PC-3 (cell line): ENCODE results near the gene PLCE1.

Experiments used
- EZH2 ChIP-seq: fragments of 300-600 bp; sonication (generic); IDR thresholded peaks from one replicate; pipeline ENCODE4 v1.6.1; 2017; ENCODE audit warnings: antibody characterized with exemption, mild to moderate bottlenecking, low read length; ENCODE audit not compliant: unreplicated experiment
- EZH2phosphoT487 ChIP-seq: fragments of 300-600 bp; sonication (generic); IDR thresholded peaks from 2 replicates; pipeline ENCODE4 v1.6.1; 2018; ENCODE audit warnings: mild to moderate bottlenecking, antibody characterized with exemption, low read length, borderline replicate concordance
- TF ChIP-seq, protein P1 (sequence below): fragments of 300-600 bp; sonication (generic); conservative IDR thresholded peaks from 2 replicates; pipeline ENCODE4 v1.5.1; 2017; ENCODE audit warnings: antibody characterized with exemption, low read depth, mild to moderate bottlenecking, low read length

DNA sequence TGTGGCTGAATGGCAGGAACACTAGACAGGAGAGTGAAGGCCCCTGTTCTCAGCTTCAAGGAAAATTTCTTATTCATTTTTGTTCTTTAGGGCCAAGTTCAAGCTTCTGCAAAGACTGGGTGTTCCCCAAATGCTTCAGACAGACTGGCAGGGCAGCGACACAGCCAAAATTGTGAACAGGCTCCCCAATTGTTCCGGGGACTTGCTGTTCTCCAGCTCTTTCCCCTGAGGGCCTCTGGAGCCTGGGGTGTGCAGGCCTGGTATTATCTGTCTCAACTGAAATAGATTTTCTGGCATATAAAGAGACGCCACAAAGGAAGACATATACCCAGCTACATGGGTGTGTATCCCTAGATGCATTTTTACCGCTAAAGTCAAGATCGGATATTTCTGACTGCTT is 30.3 kb upstream of the PLCE1 start:
- TF ChIP-seq, protein P1, sequence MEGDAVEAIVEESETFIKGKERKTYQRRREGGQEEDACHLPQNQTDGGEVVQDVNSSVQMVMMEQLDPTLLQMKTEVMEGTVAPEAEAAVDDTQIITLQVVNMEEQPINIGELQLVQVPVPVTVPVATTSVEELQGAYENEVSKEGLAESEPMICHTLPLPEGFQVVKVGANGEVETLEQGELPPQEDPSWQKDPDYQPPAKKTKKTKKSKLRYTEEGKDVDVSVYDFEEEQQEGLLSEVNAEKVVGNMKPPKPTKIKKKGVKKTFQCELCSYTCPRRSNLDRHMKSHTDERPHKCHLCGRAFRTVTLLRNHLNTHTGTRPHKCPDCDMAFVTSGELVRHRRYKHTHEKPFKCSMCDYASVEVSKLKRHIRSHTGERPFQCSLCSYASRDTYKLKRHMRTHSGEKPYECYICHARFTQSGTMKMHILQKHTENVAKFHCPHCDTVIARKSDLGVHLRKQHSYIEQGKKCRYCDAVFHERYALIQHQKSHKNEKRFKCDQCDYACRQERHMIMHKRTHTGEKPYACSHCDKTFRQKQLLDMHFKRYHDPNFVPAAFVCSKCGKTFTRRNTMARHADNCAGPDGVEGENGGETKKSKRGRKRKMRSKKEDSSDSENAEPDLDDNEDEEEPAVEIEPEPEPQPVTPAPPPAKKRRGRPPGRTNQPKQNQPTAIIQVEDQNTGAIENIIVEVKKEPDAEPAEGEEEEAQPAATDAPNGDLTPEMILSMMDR, result no peak
- TF ChIP-seq EZH2phosphoT487 (no peak), EZH2 (no peak)
